WTC11 (cell line): ENCODE results near the gene ACBD7. TPM values are rescaled to one million over a fixed set of nuclear protein-coding genes. Genes with fewer than 3 reads are reported as not detected.

Experiments used
- ATAC-seq: fragments of 200-7000 bp; cut with Tn5 transposase; 2 replicates; pipeline ENCODE4 v1.10.0; 2021; ENCODE audit warnings: mild to moderate bottlenecking, moderate library complexity
- CTCF ChIA-PET: fragments of 300-600 bp; sonication (Branson Sonifier 250); formaldehyde crosslinking; loops from one replicate; lab custom pipeline; 2021; ENCODE audit warnings: antibody characterized with exemption; lab: Charles Lee
- POLR2A ChIA-PET: fragments of 350-600 bp; sonication (Branson Sonifier 250); formaldehyde crosslinking; loops from one replicate; lab custom pipeline; 2021; ENCODE audit warnings: antibody characterized with exemption; lab: Charles Lee
- DNase-seq: peaks from one replicate; pipeline ENCODE4 v3.0.0; 2021; ENCODE audit warnings: low spot score
- H3K27ac Mint-ChIP-seq: 2 replicates; pipeline ENCODE4 v1.8.0; 2021; ENCODE audit warnings: mixed read lengths
- H3K27me3 Mint-ChIP-seq: 2 replicates; pipeline ENCODE4 v1.8.0; 2021; ENCODE audit warnings: low read depth, mild to moderate bottlenecking, moderate library complexity, mixed read lengths
- H3K36me3 Mint-ChIP-seq: 2 replicates; pipeline ENCODE4 v1.8.0; 2021; ENCODE audit warnings: mixed read lengths
- H3K4me1 Mint-ChIP-seq: 2 replicates; pipeline ENCODE4 v1.8.0; 2022; ENCODE audit warnings: mixed read lengths
- H3K4me3 Mint-ChIP-seq: 2 replicates; pipeline ENCODE4 v1.8.0; 2021; ENCODE audit warnings: mild to moderate bottlenecking, moderate library complexity, mixed read lengths
- H3K9me3 Mint-ChIP-seq: 2 replicates; pipeline ENCODE4 v1.8.0; 2021; ENCODE audit warnings: mixed read lengths
- AR ChIP-seq: fragments of 250-450 bp; sonication (Bioruptor Pico); IDR thresholded peaks from 2 replicates; pipeline ENCODE4 v1.9.0; 2021; ENCODE audit warnings: mild to moderate bottlenecking
- E2F1 ChIP-seq: sonication (generic); formaldehyde crosslinking; IDR thresholded peaks from 2 replicates; pipeline ENCODE4 v1.8.0; 2022; ENCODE audit warnings: mild to moderate bottlenecking, missing genetic modification reagents
- E2F4 ChIP-seq: sonication (generic); formaldehyde crosslinking; IDR thresholded peaks from 2 replicates; pipeline ENCODE4 v1.8.1; 2022; ENCODE audit warnings: low read depth, mild to moderate bottlenecking, moderate library complexity, missing genetic modification reagents, borderline replicate concordance
- ESRRA ChIP-seq: sonication (generic); formaldehyde crosslinking; IDR thresholded peaks from 2 replicates; pipeline ENCODE4 v1.8.1; 2022; ENCODE audit warnings: mild to moderate bottlenecking, missing genetic modification reagents, borderline replicate concordance
- ETV6 ChIP-seq: sonication (generic); formaldehyde crosslinking; IDR thresholded peaks from 2 replicates; pipeline ENCODE4 v1.8.1; 2022; ENCODE audit warnings: mild to moderate bottlenecking, missing genetic modification reagents
- FOXK1 ChIP-seq: sonication (generic); formaldehyde crosslinking; IDR thresholded peaks from 2 replicates; pipeline ENCODE4 v1.8.0; 2022; ENCODE audit warnings: mild to moderate bottlenecking, moderate library complexity, missing genetic modification reagents
- FOXP1 ChIP-seq: sonication (generic); formaldehyde crosslinking; IDR thresholded peaks from 2 replicates; pipeline ENCODE4 v1.8.0; 2022; ENCODE audit warnings: missing genetic modification reagents, mild to moderate bottlenecking, moderate library complexity, borderline replicate concordance
- GRHL2 ChIP-seq: fragments of 250-450 bp; sonication (Bioruptor Pico); IDR thresholded peaks from 2 replicates; pipeline ENCODE4 v1.8.0; 2022; ENCODE audit warnings: mild to moderate bottlenecking, moderate library complexity; ENCODE audit not compliant: insufficient replicate concordance, severe bottlenecking
- GTF2I ChIP-seq: fragments of 250-450 bp; sonication (Bioruptor Pico); conservative IDR thresholded peaks from 2 replicates; pipeline ENCODE4 v1.4.0; 2021; ENCODE audit warnings: mild to moderate bottlenecking
- NR1H2 ChIP-seq: sonication (generic); formaldehyde crosslinking; IDR thresholded peaks from 2 replicates; pipeline ENCODE4 v1.9.0; 2021; ENCODE audit warnings: mild to moderate bottlenecking, moderate library complexity, missing genetic modification reagents
- PREB ChIP-seq: sonication (generic); formaldehyde crosslinking; IDR thresholded peaks from 2 replicates; pipeline ENCODE4 v1.8.1; 2022; ENCODE audit warnings: mild to moderate bottlenecking, missing genetic modification reagents, moderate library complexity, borderline replicate concordance
- ZBTB21 ChIP-seq: sonication (generic); formaldehyde crosslinking; IDR thresholded peaks from 2 replicates; pipeline ENCODE4 v1.8.1; 2023; ENCODE audit warnings: mild to moderate bottlenecking, missing genetic modification reagents, borderline replicate concordance
- total RNA-seq: library from RNA; stranded (reverse); gene quantifications from 3 replicates; pipeline ENCODE4 v1.2.3, GENCODE V29; 2021
- TF ChIP-seq, protein P1 (sequence below): sonication (generic); formaldehyde crosslinking; IDR thresholded peaks from 2 replicates; pipeline ENCODE4 v1.8.0; 2022; ENCODE audit warnings: mild to moderate bottlenecking, missing genetic modification reagents
- TF ChIP-seq, protein P2 (sequence below): sonication (generic); formaldehyde crosslinking; conservative IDR thresholded peaks from 2 replicates; pipeline ENCODE4 v1.8.1; 2023; ENCODE audit warnings: mild to moderate bottlenecking, low read depth, missing genetic modification reagents, moderate library complexity

The ACBD7 gene
- total RNA-seq, 1 experiment from 2014 or later: 10.0 TPM

DNA sequence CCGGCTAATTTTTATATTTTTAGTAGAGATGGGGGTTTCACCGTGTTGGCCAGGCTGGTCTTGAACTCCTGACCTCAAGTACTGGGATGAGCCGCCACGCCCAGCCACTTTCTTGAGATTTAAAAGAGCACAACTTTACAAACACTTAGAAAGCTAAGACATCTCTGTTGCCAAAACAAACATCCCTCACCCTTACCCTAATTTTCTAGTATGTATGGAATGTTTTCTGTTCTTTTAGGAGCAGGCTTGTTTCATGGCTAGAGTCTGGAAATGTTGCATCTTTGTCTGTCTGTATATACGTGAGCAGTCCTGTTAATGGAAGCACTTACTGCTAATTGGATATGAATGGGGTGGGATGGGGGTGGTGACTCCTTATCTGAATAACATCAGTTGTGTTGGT, 42.0 kb downstream of the ACBD7 start:
- Mint-ChIP-seq H3K9me3 (peaks cover 4% of the 10 kb centered on the region; the same call in 1 of the 2 replicates), H3K4me1 (peaks cover 16% of the 10 kb centered on the region), H3K4me3 (no peak overlapping the region), H3K27ac (no peak overlapping the region), H3K27me3 (no peaks in the 10 kb centered on the region), H3K36me3 (no peaks in the 10 kb centered on the region)
- no peak for ATAC-seq
- DNase-seq: no peak
- CTCF ChIA-PET: no interaction called here
- TF ChIP-seq, protein P1, sequence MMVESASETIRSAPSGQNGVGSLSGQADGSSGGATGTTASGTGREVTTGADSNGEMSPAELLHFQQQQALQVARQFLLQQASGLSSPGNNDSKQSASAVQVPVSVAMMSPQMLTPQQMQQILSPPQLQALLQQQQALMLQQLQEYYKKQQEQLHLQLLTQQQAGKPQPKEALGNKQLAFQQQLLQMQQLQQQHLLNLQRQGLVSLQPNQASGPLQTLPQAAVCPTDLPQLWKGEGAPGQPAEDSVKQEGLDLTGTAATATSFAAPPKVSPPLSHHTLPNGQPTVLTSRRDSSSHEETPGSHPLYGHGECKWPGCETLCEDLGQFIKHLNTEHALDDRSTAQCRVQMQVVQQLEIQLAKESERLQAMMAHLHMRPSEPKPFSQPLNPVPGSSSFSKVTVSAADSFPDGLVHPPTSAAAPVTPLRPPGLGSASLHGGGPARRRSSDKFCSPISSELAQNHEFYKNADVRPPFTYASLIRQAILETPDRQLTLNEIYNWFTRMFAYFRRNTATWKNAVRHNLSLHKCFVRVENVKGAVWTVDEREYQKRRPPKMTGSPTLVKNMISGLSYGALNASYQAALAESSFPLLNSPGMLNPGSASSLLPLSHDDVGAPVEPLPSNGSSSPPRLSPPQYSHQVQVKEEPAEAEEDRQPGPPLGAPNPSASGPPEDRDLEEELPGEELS: no peak
- TF ChIP-seq PREB (CRISPR knock-in tag) (no peak), E2F4 (CRISPR knock-in tag) (no peak), AR (no peak), ETV6 (CRISPR knock-in tag) (no peak), ZBTB21 (CRISPR knock-in tag) (no peak)
- POLR2A ChIA-PET: no interaction called here

GRCh38 chr10:15045380-15045779, 43.2 kb downstream of the ACBD7 start:
- H3K4me1 Mint-ChIP-seq: peaks cover 16% of the 10 kb centered on the region
- H3K36me3 Mint-ChIP-seq: no peaks in the 10 kb centered on the region
- ATAC-seq (peak; percentile 62), DNase-seq (no peak)
- peaks cover 4% of the 10 kb centered on the region; the same call in 1 of the 2 replicates for H3K9me3 Mint-ChIP-seq
- TF ChIP-seq, protein P2, sequence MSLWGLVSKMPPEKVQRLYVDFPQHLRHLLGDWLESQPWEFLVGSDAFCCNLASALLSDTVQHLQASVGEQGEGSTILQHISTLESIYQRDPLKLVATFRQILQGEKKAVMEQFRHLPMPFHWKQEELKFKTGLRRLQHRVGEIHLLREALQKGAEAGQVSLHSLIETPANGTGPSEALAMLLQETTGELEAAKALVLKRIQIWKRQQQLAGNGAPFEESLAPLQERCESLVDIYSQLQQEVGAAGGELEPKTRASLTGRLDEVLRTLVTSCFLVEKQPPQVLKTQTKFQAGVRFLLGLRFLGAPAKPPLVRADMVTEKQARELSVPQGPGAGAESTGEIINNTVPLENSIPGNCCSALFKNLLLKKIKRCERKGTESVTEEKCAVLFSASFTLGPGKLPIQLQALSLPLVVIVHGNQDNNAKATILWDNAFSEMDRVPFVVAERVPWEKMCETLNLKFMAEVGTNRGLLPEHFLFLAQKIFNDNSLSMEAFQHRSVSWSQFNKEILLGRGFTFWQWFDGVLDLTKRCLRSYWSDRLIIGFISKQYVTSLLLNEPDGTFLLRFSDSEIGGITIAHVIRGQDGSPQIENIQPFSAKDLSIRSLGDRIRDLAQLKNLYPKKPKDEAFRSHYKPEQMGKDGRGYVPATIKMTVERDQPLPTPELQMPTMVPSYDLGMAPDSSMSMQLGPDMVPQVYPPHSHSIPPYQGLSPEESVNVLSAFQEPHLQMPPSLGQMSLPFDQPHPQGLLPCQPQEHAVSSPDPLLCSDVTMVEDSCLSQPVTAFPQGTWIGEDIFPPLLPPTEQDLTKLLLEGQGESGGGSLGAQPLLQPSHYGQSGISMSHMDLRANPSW (CRISPR knock-in tag): no peak
- TF ChIP-seq E2F1 (CRISPR knock-in tag) (no peak), ESRRA (CRISPR knock-in tag) (no peak), GRHL2 (CRISPR knock-in tag) (no peak), FOXP1 (CRISPR knock-in tag) (no peak), GTF2I (CRISPR knock-in tag) (no peak), NR1H2 (CRISPR knock-in tag) (no peak), ZBTB21 (CRISPR knock-in tag) (no peak), PREB (CRISPR knock-in tag) (no peak), FOXK1 (CRISPR knock-in tag) (no peak)
- H3K27me3 Mint-ChIP-seq: no peaks in the 10 kb centered on the region
- ChIA-PET POLR2A (no interaction called here), CTCF (interaction anchor here (0.9 kb wide), 1 partner anchor 10 kb away, joined by 3 read pairs; no protein-coding TSS in a partner anchor)
- no peak overlapping the region for H3K4me3 Mint-ChIP-seq
- no peak overlapping the region; the same call in 1 of the 2 replicates for H3K27ac Mint-ChIP-seq
